HCT116 (cell line): Measurements from ENCODE around the gene ASCC2. TPM values are rescaled to one million over a fixed set of nuclear protein-coding genes. Genes with fewer than 3 reads are reported as not detected.

ENCODE experiments used
- ATAC-seq: fragments of 200-7000 bp; cut with Tn5 transposase; 2 replicates; pipeline ENCODE4 v1.9.1; 2020; ENCODE audit warnings: mild to moderate bottlenecking, moderate library complexity
- BruUV-seq: library from RNA; stranded (reverse); fragments of 400-500 nt; replicated peaks from 2 replicates; lab custom pipeline; 2021; lab: Mats Ljungman, UMichigan
- CTCF ChIA-PET: fragments of 300-600 bp; sonication (Branson Sonifier 250); formaldehyde crosslinking; loops from one replicate; lab custom pipeline; 2021; ENCODE audit warnings: antibody characterized with exemption; lab: Charles Lee
- POLR2A ChIA-PET: fragments of 300-600, 350-600 bp; sonication (Branson Sonifier 250); formaldehyde crosslinking; loops from one replicate; lab custom pipeline; 2021; ENCODE audit warnings: antibody characterized with exemption; lab: Charles Lee
- RAD21 ChIA-PET, 2 experiments: fragments of 300-600 bp; sonication (Branson Sonifier 250); formaldehyde crosslinking; loops; one replicate each; lab custom pipeline; 2023; ENCODE audit warnings: low total read pairs in 2 of 2; ENCODE audit not compliant: uncharacterized antibody in 2 of 2, unreplicated experiment in 2 of 2, low non-redundant PET in 1 of 2; lab: Charles Lee
- DNase-seq: peaks from one replicate; pipeline ENCODE4 v3.0.0-alpha.2; 2010; ENCODE audit warnings: low read depth, low spot score
- H2AFZ ChIP-seq: fragments of 200-600 bp; shearing (Covaris generic), sonication (generic); 2 replicates; pipeline ENCODE4 v1.6.1; 2017; ENCODE audit warnings: low read depth, mixed run types, mixed read lengths, antibody characterized with exemption, low read length; ENCODE audit not compliant: poor library complexity, severe bottlenecking
- H3K27ac ChIP-seq: 2 replicates; pipeline ENCODE4 v1.5.1; 2012; ENCODE audit warnings: low read depth, low read length
- H3K27me3 ChIP-seq: fragments of 200-600 bp; sonication (generic); 2 replicates; pipeline ENCODE4 v1.6.1; 2016; ENCODE audit warnings: mixed run types, low read length, mixed read lengths; ENCODE audit not compliant: insufficient read depth
- H3K36me3 ChIP-seq, 2 experiments: fragments of 200-500 bp in 1 of 2; fragments of 200-600 bp in 1 of 2; sonication (Bioruptor generic) in 1 of 2; sonication (generic) in 1 of 2; 2 replicates each; pipeline versions ENCODE4 v1.5.1 to v1.6.1; 2014 to 2016; ENCODE audit warnings: low read length in 2 of 2, inconsistent platforms in 1 of 2, mixed read lengths in 1 of 2, mixed run types in 1 of 2; ENCODE audit not compliant: insufficient read depth in 2 of 2, control insufficient read depth in 1 of 2
- H3K4me1 ChIP-seq, 2 experiments: fragments of 200-600 bp in 1 of 2; sonication (generic) in 1 of 2; 2 replicates each; pipeline versions ENCODE4 v1.5.1 to v1.6.1; 2012 to 2017; ENCODE audit warnings: low read length in 2 of 2, inconsistent platforms in 1 of 2, mild to moderate bottlenecking in 1 of 2, mixed read lengths in 1 of 2, mixed run types in 1 of 2, moderate library complexity in 1 of 2; ENCODE audit not compliant: insufficient read depth in 2 of 2, control insufficient read depth in 1 of 2
- H3K4me2 ChIP-seq: fragments of 200-600 bp; sonication (generic); 2 replicates; pipeline ENCODE4 v1.6.1; 2017; ENCODE audit warnings: mixed run types, low read length, mixed read lengths
- H3K4me3 ChIP-seq, 2 experiments: fragments of 200-600 bp in 1 of 2; sonication (generic) in 1 of 2; replicated peaks in 1 of 2; 2 replicates each; pipeline ENCODE4 v1.5.1; 2011 to 2016; ENCODE audit warnings: low read length in 2 of 2, control low read depth in 1 of 2, low read depth in 1 of 2, mild to moderate bottlenecking in 1 of 2, mixed read lengths in 1 of 2, mixed run types in 1 of 2
- H3K79me2 ChIP-seq: fragments of 200-600 bp; sonication (generic); 2 replicates; pipeline ENCODE4 v1.6.1; 2017; ENCODE audit warnings: mild to moderate bottlenecking, mixed run types, low read length, moderate library complexity, mixed read lengths; ENCODE audit not compliant: insufficient read depth
- H3K9ac ChIP-seq: fragments of 200-600 bp; sonication (generic); 2 replicates; pipeline ENCODE4 v1.6.1; 2016; ENCODE audit warnings: low read length, mixed read lengths
- H3K9me2 ChIP-seq: fragments of 200-600 bp; sonication (generic), shearing (Covaris generic); 2 replicates; pipeline ENCODE4 v1.6.1; 2017; ENCODE audit warnings: mixed run types, mild to moderate bottlenecking, moderate library complexity; ENCODE audit not compliant: insufficient read depth
- H3K9me3 ChIP-seq, 2 experiments: fragments of 200-500 bp in 1 of 2; fragments of 200-600 bp in 1 of 2; sonication (Bioruptor generic) in 1 of 2; sonication (generic) in 1 of 2; 2 replicates each; pipeline ENCODE4 v1.6.1; 2014 to 2017; ENCODE audit warnings: low read length in 2 of 2, mixed read lengths in 2 of 2, inconsistent platforms in 1 of 2, low read depth in 1 of 2, mild to moderate bottlenecking in 1 of 2, mixed run types in 1 of 2, moderate library complexity in 1 of 2; ENCODE audit not compliant: control insufficient read depth in 1 of 2, insufficient read depth in 1 of 2
- H4K20me1 ChIP-seq: fragments of 200-600 bp; sonication (generic), shearing (Covaris generic); 2 replicates; pipeline ENCODE4 v1.6.1; 2017; ENCODE audit warnings: mixed run types, mild to moderate bottlenecking, moderate library complexity; ENCODE audit not compliant: insufficient read depth
- ATF3 ChIP-seq: IDR thresholded peaks from 2 replicates; pipeline ENCODE4 v1.6.1; 2012
- CEBPB ChIP-seq: IDR thresholded peaks from 2 replicates; pipeline ENCODE4 v1.6.1; 2012; ENCODE audit warnings: low read depth
- CTCF ChIP-seq, 3 experiments: fragments of 200-600 bp in 1 of 3; sonication (generic) in 1 of 3; IDR thresholded peaks in 2 of 3; conservative IDR thresholded peaks in 1 of 3; 2 replicates each; pipeline ENCODE4 v1.5.1; 2012 to 2017; ENCODE audit warnings: low read depth in 2 of 3, low read length in 2 of 3, antibody characterized with exemption in 1 of 3, borderline replicate concordance in 1 of 3, control low read depth in 1 of 3, mild to moderate bottlenecking in 1 of 3, mixed read lengths in 1 of 3, mixed run types in 1 of 3, moderate library complexity in 1 of 3; ENCODE audit not compliant: insufficient read depth in 1 of 3
- EZH2phosphoT487 ChIP-seq: fragments of 200-600 bp; IDR thresholded peaks from 2 replicates; pipeline ENCODE4 v1.6.1; 2018; ENCODE audit warnings: antibody characterized with exemption, borderline replicate concordance
- MAX ChIP-seq: IDR thresholded peaks from 2 replicates; pipeline ENCODE4 v1.6.1; 2012
- POLR2AphosphoS5 ChIP-seq: IDR thresholded peaks from 2 replicates; pipeline ENCODE4 v1.6.1; 2011; ENCODE audit warnings: mild to moderate bottlenecking, low read depth, low read length, moderate library complexity
- SP1 ChIP-seq: IDR thresholded peaks from 2 replicates; pipeline ENCODE4 v1.6.1; 2012; ENCODE audit warnings: low read depth
- SRF ChIP-seq: IDR thresholded peaks from 2 replicates; pipeline ENCODE4 v1.6.1; 2012; ENCODE audit warnings: low read depth
- YY1 ChIP-seq: IDR thresholded peaks from 2 replicates; pipeline ENCODE4 v1.6.1; 2011; ENCODE audit warnings: low read length, low read depth, moderate library complexity, mild to moderate bottlenecking; ENCODE audit not compliant: insufficient replicate concordance; ENCODE audit errors: extremely low read depth
- intact Hi-C: fragments of 100-400 bp; cut with micrococcal nuclease; formaldehyde crosslinking; loops from 2 replicates; pipeline ENCODE4 v1.10.0; 2022
- total RNA-seq: library from RNA; stranded (reverse); gene quantifications from one replicate; pipeline ENCODE4 v1.2.1, GENCODE V29; 2021; ENCODE audit not compliant: unreplicated experiment
- TF ChIP-seq, protein P1 (sequence below): IDR thresholded peaks from 2 replicates; pipeline ENCODE4 v1.6.1; 2011; ENCODE audit warnings: mild to moderate bottlenecking, low read length, moderate library complexity; ENCODE audit not compliant: insufficient replicate concordance; ENCODE audit errors: extremely low read depth

The ASCC2 gene
- total RNA-seq, 1 experiment from 2014 or later = 68.6 TPM

- no peak for DNase-seq
- Histone ChIP-seq H3K9me2 (no peaks in the 10 kb centered on the region), H3K4me2 (no peak overlapping the region), H2AFZ (no peak overlapping the region), H3K4me1 (peaks cover 0 to 9% of the 10 kb centered on the region in 2 experiments; a peak in 1 of 4 replicates), H3K9ac (no peak overlapping the region), H3K36me3 (peaks cover 34 to 58% of the 10 kb centered on the region in 2 experiments), H3K4me3 (no peak overlapping the region), H3K27ac (no peak overlapping the region), H4K20me1 (no peaks in the 10 kb centered on the region), H3K9me3 (no peaks in the 10 kb centered on the region), H3K79me2 (no peaks in the 10 kb centered on the region), H3K27me3 (no peaks in the 10 kb centered on the region)
- no peak for ATAC-seq
- POLR2A ChIA-PET = no interaction called here
- CTCF ChIA-PET = no interaction called here
- TF ChIP-seq MAX = no peak
- no peak for TF ChIP-seq EZH2phosphoT487
- no peak for TF ChIP-seq YY1
- TF ChIP-seq POLR2AphosphoS5 = no peak
- no peak for TF ChIP-seq CEBPB
- no peak for TF ChIP-seq ATF3
- no peak for TF ChIP-seq SP1
- TF ChIP-seq CTCF (IDR thresholded peaks at IDR 0.05 in 2 of 3, conservative IDR thresholded peaks at IDR 0.05 in 1 of 3; ENCODE audit: borderline replicate concordance in 1 of 3, insufficient read depth in 1 of 3, low read depth in 2 of 3, low read length in 2 of 3) = no peak
- TF ChIP-seq, protein P1, sequence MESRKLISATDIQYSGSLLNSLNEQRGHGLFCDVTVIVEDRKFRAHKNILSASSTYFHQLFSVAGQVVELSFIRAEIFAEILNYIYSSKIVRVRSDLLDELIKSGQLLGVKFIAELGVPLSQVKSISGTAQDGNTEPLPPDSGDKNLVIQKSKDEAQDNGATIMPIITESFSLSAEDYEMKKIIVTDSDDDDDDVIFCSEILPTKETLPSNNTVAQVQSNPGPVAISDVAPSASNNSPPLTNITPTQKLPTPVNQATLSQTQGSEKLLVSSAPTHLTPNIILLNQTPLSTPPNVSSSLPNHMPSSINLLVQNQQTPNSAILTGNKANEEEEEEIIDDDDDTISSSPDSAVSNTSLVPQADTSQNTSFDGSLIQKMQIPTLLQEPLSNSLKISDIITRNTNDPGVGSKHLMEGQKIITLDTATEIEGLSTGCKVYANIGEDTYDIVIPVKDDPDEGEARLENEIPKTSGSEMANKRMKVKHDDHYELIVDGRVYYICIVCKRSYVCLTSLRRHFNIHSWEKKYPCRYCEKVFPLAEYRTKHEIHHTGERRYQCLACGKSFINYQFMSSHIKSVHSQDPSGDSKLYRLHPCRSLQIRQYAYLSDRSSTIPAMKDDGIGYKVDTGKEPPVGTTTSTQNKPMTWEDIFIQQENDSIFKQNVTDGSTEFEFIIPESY = no peak
- TF ChIP-seq SRF = no peak
- RAD21 ChIA-PET = no interaction called here
- BruUV-seq = no TSS peak
- intact Hi-C loops = no loop called here
Observed at GRCh38 chr22:29811377-29811776, 26.7 kb downstream of the ASCC2 start.
